PFSK-1 (cell line): ENCODE measurements around the gene TNPO1.

Experiments
- FOXP2 ChIP-seq: optimal IDR thresholded peaks from 2 replicates; pipeline ENCODE3; 2011; ENCODE audit warnings: borderline replicate concordance, control low read depth, inconsistent platforms; ENCODE audit not compliant: insufficient read depth; ENCODE audit errors: extremely low read length, extremely low read depth
- POLR2AphosphoS5 ChIP-seq: IDR thresholded peaks from 2 replicates; pipeline ENCODE4 v1.6.1; 2012; ENCODE audit warnings: low read depth, mild to moderate bottlenecking, control low read depth, low read length, moderate library complexity
- SIN3A ChIP-seq: IDR thresholded peaks from 2 replicates; pipeline ENCODE4 v1.6.1; 2012; ENCODE audit warnings: mild to moderate bottlenecking, low read length, moderate library complexity, borderline replicate concordance; ENCODE audit not compliant: insufficient read depth
- TAF1 ChIP-seq: IDR thresholded peaks from 2 replicates; pipeline ENCODE4 v1.6.1; 2012; ENCODE audit warnings: low read length, control low read depth, borderline replicate concordance; ENCODE audit not compliant: insufficient read depth
- TF ChIP-seq, protein P1 (sequence below), 2 experiments: IDR thresholded peaks; 2 replicates each; pipeline versions ENCODE4 v1.6.1 to v1.8.0; 2011 to 2012; ENCODE audit warnings: low read depth in 2 of 2, low read length in 2 of 2, control low read depth in 1 of 2, inconsistent platforms in 1 of 2, mild to moderate bottlenecking in 1 of 2, moderate library complexity in 1 of 2; ENCODE audit not compliant: insufficient read depth in 1 of 2

The TNPO1 gene

GRCh38 chr5:72951671-72952468 is 135.4 kb downstream of the TNPO1 start:
- TF ChIP-seq SIN3A (no peak), TAF1 (no peak), FOXP2 (no peak), POLR2AphosphoS5 (no peak)
- TF ChIP-seq, protein P1, sequence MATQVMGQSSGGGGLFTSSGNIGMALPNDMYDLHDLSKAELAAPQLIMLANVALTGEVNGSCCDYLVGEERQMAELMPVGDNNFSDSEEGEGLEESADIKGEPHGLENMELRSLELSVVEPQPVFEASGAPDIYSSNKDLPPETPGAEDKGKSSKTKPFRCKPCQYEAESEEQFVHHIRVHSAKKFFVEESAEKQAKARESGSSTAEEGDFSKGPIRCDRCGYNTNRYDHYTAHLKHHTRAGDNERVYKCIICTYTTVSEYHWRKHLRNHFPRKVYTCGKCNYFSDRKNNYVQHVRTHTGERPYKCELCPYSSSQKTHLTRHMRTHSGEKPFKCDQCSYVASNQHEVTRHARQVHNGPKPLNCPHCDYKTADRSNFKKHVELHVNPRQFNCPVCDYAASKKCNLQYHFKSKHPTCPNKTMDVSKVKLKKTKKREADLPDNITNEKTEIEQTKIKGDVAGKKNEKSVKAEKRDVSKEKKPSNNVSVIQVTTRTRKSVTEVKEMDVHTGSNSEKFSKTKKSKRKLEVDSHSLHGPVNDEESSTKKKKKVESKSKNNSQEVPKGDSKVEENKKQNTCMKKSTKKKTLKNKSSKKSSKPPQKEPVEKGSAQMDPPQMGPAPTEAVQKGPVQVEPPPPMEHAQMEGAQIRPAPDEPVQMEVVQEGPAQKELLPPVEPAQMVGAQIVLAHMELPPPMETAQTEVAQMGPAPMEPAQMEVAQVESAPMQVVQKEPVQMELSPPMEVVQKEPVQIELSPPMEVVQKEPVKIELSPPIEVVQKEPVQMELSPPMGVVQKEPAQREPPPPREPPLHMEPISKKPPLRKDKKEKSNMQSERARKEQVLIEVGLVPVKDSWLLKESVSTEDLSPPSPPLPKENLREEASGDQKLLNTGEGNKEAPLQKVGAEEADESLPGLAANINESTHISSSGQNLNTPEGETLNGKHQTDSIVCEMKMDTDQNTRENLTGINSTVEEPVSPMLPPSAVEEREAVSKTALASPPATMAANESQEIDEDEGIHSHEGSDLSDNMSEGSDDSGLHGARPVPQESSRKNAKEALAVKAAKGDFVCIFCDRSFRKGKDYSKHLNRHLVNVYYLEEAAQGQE (IDR thresholded peaks at IDR 0.05; ENCODE audit: insufficient read depth in 1 of 2, low read depth in 2 of 2, low read length in 2 of 2) = no peak

GRCh38 chr5:72954389-72954788 is 137.9 kb downstream of the TNPO1 start:
- TF ChIP-seq, protein P1 (IDR thresholded peaks at IDR 0.05; ENCODE audit: insufficient read depth in 1 of 2, low read depth in 2 of 2, low read length in 2 of 2) = no peak
- TF ChIP-seq SIN3A (no peak), FOXP2 (no peak), POLR2AphosphoS5 (no peak), TAF1 (no peak)

DNA sequence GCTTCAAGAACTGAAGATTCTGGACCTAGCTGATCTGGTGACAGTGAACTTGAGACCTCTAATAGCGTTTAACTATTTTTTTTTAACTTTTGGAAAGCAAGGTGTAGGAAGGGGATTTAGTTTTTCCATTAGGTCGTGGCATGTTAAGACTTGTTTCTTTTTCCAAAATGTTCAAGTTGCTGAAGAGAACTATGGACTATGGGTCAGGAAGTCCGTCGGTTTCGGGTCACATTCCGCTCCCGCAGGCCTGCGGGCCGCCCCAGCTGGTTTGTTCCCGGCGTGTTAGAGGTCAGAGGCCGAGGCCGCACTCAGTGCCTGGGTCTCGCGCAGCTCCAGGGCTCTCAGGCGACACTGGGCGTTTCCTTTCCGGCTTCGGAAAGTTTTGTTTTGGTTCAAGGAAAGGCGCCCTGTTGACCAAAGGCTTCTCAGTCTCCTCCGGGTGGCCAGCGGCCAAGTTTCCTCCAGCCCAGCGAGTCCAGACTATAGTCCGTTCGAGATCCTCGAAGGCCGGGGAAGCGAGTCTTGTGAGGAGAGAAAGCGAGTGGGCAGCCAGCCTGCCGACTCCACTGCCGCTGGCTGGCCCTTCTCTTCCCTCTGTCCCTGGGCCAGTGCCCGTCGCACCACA is 138.8 kb downstream of the TNPO1 start:
- TF ChIP-seq SIN3A = no peak
- no peak for TF ChIP-seq FOXP2
- peak; percentile 60; the same call in 1 of the 2 replicates for TF ChIP-seq TAF1
- no peak for TF ChIP-seq POLR2AphosphoS5
- TF ChIP-seq, protein P1 (IDR thresholded peaks at IDR 0.05; ENCODE audit: insufficient read depth in 1 of 2, low read depth in 2 of 2, low read length in 2 of 2) = no peak

DNA sequence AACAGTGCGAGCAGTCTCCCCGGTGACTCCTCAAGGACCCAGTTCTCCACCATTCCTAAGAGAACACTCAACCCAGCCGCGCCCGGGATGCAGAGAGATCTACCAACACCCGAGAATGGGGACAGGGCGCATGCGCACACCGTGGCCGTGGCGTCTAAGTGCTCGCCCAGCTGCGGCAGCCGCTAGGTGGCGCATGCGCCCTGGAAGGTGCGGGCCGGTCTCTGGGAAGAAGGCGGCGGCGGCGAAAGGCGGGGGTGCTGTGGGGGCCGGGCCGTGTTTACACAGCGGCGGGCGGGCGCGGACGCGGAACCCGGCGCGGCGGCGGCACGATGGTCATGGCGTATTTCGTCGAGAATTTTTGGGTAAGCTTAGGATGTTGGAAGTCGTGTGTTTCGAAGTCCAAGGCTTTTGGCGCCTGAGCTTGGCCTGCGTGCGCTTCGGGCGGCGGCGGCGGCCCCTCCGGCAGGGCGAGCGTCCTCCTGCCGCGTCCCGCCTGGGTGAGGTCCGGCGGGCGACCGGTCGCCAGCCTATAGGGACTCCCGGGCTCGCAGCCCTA is 139.4 kb downstream of the TNPO1 start, which contains the start of gene FCHO2:
Gene FCHO2 (plus strand): TSS at position 274 of the 556 bp plus-strand sequence. CDS start 56 bp downstream, at position 330.
- TF ChIP-seq TAF1 (no peak), SIN3A (no peak), FOXP2 (peak; percentile 96), POLR2AphosphoS5 (peak; percentile 82)

DNA sequence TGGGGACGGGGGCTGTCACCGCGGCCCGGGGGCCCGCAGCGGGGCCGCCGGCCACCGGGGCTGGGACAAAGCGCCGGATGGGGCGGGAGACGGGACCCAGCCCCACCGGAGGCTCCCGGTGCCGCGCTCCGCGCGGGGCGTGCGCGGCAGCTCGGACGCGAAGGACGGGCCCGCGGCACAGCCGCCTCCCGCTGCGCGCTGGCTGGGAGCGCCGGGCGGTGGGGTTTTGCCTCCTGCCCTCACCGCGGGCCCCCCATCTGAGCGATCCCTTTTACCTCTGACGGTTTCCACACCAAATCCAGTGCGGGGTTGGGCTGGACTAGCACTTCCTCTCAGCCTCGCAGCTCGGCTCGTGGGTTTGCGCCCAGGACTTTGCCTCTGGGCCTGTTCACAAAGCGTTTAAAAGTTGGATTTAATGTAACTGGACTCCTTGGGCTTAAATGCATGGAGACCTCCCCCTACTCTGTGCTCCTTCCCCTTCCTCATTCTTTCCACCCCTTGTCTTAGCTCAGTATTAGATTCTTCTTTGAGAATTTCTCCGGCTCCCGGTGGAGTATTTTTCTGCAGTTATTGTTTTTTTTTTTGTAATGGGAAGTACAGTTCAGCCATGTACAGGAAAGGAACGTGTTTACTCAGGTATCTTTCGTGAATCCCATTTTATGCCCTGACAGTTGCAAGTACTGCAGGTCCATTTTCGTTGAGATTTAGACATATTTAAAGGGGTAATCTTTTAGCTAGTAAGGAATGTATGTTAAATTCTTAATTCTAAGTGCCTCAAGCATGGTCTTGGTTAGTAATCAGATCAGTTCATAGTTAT is 140.1 kb downstream of the TNPO1 start:
- TF ChIP-seq POLR2AphosphoS5 = no peak
- peak; percentile 22 for TF ChIP-seq FOXP2
